Measurements from ENCODE around the gene PTS.

Gene PTS

DNA sequence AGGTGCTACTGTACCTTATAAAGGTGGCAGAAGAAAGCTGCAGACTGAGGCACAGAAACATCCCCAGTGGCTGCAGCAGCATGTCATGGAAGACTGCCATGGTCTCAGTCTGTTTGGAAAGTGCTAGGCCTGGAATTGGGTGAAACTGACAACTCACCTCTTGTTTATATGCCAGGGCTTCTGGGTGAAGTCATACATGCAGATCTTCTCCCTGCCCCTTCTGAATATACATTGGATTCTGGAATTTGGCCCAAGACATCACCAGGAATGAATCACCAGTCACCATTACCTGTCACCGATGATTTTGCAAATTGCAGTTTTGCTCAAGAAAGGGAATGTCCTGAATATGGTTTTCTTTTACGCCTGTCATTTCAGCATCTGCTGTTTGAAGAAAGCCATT, 34.3 kb downstream of the PTS start, which contains the start of gene PLET1:
Gene PLET1 (minus strand): TSS at position 371 of the 400 bp plus-strand sequence. CDS start 271 bp downstream, at position 100.
- H3K9me3 ChIP-seq (ENCODE audit: control insufficient read depth in 2 of 2, low read length in 2 of 2): no peaks in the 10 kb centered on the region
- no peaks in the 10 kb centered on the region for H3K36me3 ChIP-seq (ENCODE audit: control insufficient read depth in 2 of 2, insufficient read depth in 2 of 2, low read length in 2 of 2)
- no peaks in the 10 kb centered on the region for H3K27me3 ChIP-seq (ENCODE audit: control insufficient read depth in 1 of 2, insufficient read depth in 2 of 2, low read length in 2 of 2)
- no peak within 1 kb of the TSS for H3K9ac ChIP-seq (ENCODE audit: low read length in 2 of 2)
- no peak within 1 kb of the TSS for H3K27ac ChIP-seq (ENCODE audit: low read length)
- peaks cover under 1% of the 10 kb centered on the region for H3K4me1 ChIP-seq (ENCODE audit: control insufficient read depth, insufficient read depth, low read length)
- no peak within 1 kb of the TSS for H3K4me3 ChIP-seq (ENCODE audit: low read length in 2 of 2)

GRCh38 chr11:112265659-112266409, 39.6 kb downstream of the PTS start:
- Histone ChIP-seq H3K36me3 (ENCODE audit: control insufficient read depth in 2 of 2, insufficient read depth in 2 of 2, low read length in 2 of 2) (no peaks in the 10 kb centered on the region), H3K27ac (ENCODE audit: low read length) (no peak overlapping the region), H3K4me3 (ENCODE audit: low read length in 2 of 2) (no peak overlapping the region)

DNA sequence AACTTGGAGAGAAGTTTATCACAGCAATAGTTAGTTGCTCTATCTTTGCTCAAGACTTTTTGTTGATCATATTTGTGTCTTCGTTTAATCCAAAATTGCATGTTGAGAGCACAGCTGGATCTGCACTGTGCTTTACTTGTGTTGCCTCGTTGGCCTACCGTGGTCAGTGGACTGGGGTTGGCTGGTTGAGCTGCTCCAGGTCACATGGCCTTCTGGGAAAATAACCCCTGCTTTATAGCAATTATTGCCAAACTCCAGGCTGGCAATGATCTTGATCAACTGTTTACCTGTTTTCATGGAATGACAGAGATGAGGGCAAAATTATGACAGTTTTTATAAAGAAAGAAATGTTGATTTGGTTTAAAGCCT, 40.2 kb downstream of the PTS start:
- no peak overlapping the region for H3K27ac ChIP-seq (ENCODE audit: low read length)
- H3K36me3 ChIP-seq (ENCODE audit: control insufficient read depth in 2 of 2, insufficient read depth in 2 of 2, low read length in 2 of 2): no peaks in the 10 kb centered on the region
- H3K4me1 ChIP-seq (ENCODE audit: control insufficient read depth, insufficient read depth, low read length): peaks cover 3% of the 10 kb centered on the region

More at GRCh38 chr11:112265659-112266409, 39.6 kb downstream of the PTS start:
- H3K9ac ChIP-seq (ENCODE audit: low read length in 2 of 2): no peak overlapping the region
- no peaks in the 10 kb centered on the region for H3K27me3 ChIP-seq (ENCODE audit: control insufficient read depth in 1 of 2, insufficient read depth in 2 of 2, low read length in 2 of 2)
- H3K4me1 ChIP-seq (ENCODE audit: control insufficient read depth, insufficient read depth, low read length): peaks cover 3% of the 10 kb centered on the region
- no peaks in the 10 kb centered on the region for H3K9me3 ChIP-seq (ENCODE audit: control insufficient read depth in 2 of 2, low read length in 2 of 2)

DNA sequence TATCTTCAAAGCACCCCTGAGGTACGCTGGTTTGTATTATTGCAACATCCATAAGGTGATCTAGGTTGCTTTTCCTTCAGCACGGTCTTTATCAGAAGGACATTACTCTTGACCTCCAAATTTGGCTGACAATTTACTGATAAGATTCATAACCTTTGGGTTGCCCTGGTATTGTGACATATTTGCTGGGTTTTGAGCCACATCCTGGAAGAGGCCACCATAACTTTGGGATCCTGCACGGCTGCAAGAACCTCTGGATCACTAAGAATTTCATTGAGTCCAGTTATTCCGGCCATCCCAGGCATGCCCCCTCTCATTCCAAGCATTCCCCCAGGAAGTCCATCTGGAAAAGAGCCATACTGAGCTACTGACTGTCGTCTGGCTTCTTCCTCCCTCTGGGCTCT, 41.0 kb downstream of the PTS start:
- H3K36me3 ChIP-seq (ENCODE audit: control insufficient read depth in 2 of 2, insufficient read depth in 2 of 2, low read length in 2 of 2): no peaks in the 10 kb centered on the region

More for the DNA sequence above, 40.2 kb downstream of the PTS start:
- H3K27me3 ChIP-seq (ENCODE audit: control insufficient read depth in 1 of 2, insufficient read depth in 2 of 2, low read length in 2 of 2): no peaks in the 10 kb centered on the region
- no peak overlapping the region for H3K9ac ChIP-seq (ENCODE audit: low read length in 2 of 2)
- no peaks in the 10 kb centered on the region for H3K9me3 ChIP-seq (ENCODE audit: control insufficient read depth in 2 of 2, low read length in 2 of 2)
- no peak overlapping the region for H3K4me3 ChIP-seq (ENCODE audit: low read length in 2 of 2)

DNA sequence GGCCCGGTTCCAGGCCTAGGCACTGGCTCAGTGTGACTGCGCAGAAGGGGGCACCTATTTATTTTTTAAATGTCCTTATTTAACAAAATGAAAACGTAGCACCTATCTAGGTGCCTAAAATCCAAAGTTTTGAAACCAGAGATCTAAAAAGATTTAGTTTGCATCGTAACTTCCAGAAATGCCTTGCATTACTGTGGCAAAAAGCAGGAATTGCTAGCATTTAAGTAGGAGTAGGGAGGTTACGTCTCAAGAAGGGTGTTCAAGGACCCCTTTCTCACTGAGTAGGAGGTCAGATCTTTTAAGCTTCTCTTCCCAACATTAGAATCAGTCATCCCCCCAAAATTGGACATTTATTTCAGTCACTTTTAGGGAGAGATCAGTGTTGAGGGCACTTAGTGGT, 42.2 kb downstream of the PTS start:
- Histone ChIP-seq H3K27me3 (ENCODE audit: control insufficient read depth in 1 of 2, insufficient read depth in 2 of 2, low read length in 2 of 2) (no peaks in the 10 kb centered on the region), H3K27ac (ENCODE audit: low read length) (no peak overlapping the region), H3K9me3 (ENCODE audit: control insufficient read depth in 2 of 2, low read length in 2 of 2) (no peaks in the 10 kb centered on the region), H3K36me3 (ENCODE audit: control insufficient read depth in 2 of 2, insufficient read depth in 2 of 2, low read length in 2 of 2) (no peaks in the 10 kb centered on the region), H3K9ac (ENCODE audit: low read length in 2 of 2) (no peak overlapping the region), H3K4me1 (ENCODE audit: control insufficient read depth, insufficient read depth, low read length) (peaks cover 3% of the 10 kb centered on the region), H3K4me3 (ENCODE audit: low read length in 2 of 2) (no peak overlapping the region)

More for the DNA sequence above, 41.0 kb downstream of the PTS start:
- Histone ChIP-seq H3K9ac (ENCODE audit: low read length in 2 of 2) (no peak overlapping the region), H3K9me3 (ENCODE audit: control insufficient read depth in 2 of 2, low read length in 2 of 2) (no peaks in the 10 kb centered on the region), H3K4me3 (ENCODE audit: low read length in 2 of 2) (no peak overlapping the region), H3K4me1 (ENCODE audit: control insufficient read depth, insufficient read depth, low read length) (peaks cover 3% of the 10 kb centered on the region), H3K27ac (ENCODE audit: low read length) (no peak overlapping the region), H3K27me3 (ENCODE audit: control insufficient read depth in 1 of 2, insufficient read depth in 2 of 2, low read length in 2 of 2) (no peaks in the 10 kb centered on the region)

DNA sequence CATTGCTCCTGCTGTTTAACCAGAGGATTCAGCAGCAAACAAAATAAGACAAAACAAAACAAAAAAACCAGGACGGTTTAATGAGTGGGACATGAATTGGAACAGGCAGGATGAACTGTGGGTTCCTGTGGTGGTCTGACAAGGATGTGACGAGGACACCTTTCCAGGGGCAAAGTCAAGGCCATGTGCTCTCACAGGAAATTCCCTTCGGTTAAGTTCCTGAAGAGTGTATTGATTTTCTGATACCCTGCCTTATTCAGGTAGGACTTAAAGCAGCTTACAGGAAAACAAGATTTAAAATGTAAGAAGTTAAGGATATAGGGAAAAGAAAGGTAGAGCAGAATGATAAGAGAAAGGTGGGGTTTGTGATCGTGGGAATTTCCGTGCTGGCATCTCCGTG, 42.9 kb downstream of the PTS start:
- Histone ChIP-seq H3K27ac (ENCODE audit: low read length) (no peak overlapping the region), H3K4me1 (ENCODE audit: control insufficient read depth, insufficient read depth, low read length) (peaks cover 3% of the 10 kb centered on the region), H3K4me3 (ENCODE audit: low read length in 2 of 2) (no peak overlapping the region), H3K9ac (ENCODE audit: low read length in 2 of 2) (no peak overlapping the region), H3K9me3 (ENCODE audit: control insufficient read depth in 2 of 2, low read length in 2 of 2) (no peaks in the 10 kb centered on the region), H3K36me3 (ENCODE audit: control insufficient read depth in 2 of 2, insufficient read depth in 2 of 2, low read length in 2 of 2) (no peaks in the 10 kb centered on the region), H3K27me3 (ENCODE audit: control insufficient read depth in 1 of 2, insufficient read depth in 2 of 2, low read length in 2 of 2) (no peaks in the 10 kb centered on the region)

DNA sequence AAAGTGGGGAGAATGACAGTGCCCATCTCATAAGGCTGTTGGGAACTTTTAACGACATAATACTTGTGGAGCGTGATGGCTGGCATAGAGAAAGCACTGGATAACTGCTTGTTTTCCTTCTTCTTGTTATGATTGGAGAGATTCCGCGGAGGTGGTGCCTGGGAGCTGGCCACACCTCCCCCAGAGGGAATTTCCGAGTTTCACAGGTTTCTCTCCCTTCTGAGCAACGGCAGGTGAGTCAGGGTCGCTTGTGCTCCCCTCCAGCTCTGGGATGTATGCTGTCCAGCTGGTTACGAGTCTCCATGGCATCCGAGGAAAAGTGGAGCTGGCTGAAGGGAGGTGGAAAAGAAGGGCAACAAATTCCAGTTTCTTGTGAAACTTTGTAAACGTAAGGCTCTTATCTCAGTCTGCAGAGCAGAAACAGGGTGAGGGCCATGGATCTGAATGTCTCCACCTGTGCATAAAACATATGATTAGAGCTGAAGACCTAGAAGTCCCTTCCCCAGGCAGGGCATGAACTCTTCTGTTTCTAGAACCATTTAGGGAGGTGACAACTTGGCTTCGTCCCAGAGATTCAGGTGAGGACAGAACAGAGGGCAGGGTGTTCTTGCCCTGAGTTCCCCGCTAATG, 44.4 kb downstream of the PTS start:
- Histone ChIP-seq H3K9me3 (ENCODE audit: control insufficient read depth in 2 of 2, low read length in 2 of 2) (no peaks in the 10 kb centered on the region), H3K4me1 (ENCODE audit: control insufficient read depth, insufficient read depth, low read length) (peaks cover under 1% of the 10 kb centered on the region), H3K27ac (ENCODE audit: low read length) (no peak overlapping the region), H3K4me3 (ENCODE audit: low read length in 2 of 2) (no peak overlapping the region), H3K36me3 (ENCODE audit: control insufficient read depth in 2 of 2, insufficient read depth in 2 of 2, low read length in 2 of 2) (no peaks in the 10 kb centered on the region), H3K27me3 (ENCODE audit: control insufficient read depth in 1 of 2, insufficient read depth in 2 of 2, low read length in 2 of 2) (no peaks in the 10 kb centered on the region), H3K9ac (ENCODE audit: low read length in 2 of 2) (no peak overlapping the region)

DNA sequence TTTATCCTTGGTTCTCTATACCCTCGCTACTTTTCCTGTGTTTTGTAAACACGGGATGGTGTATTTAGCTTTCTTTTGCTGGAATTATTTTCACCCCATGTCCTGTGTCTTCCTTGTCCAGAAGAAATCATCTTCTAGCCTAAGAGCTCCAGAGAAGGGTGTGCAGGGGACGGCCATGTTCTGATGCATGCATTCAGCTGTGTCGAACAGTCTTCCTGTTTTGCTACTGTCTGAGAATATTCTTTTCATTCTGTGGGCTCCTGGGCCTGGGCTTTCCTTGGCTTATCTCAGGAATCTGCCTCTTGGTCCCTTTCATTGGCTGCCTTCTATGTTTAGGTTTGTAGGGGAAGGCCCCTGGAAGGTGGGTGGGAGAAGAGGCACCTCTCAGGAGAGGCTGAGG, 45.0 kb downstream of the PTS start:
- Histone ChIP-seq H3K36me3 (ENCODE audit: control insufficient read depth in 2 of 2, insufficient read depth in 2 of 2, low read length in 2 of 2) (no peaks in the 10 kb centered on the region), H3K9me3 (ENCODE audit: control insufficient read depth in 2 of 2, low read length in 2 of 2) (no peaks in the 10 kb centered on the region), H3K27me3 (ENCODE audit: control insufficient read depth in 1 of 2, insufficient read depth in 2 of 2, low read length in 2 of 2) (no peaks in the 10 kb centered on the region), H3K4me1 (ENCODE audit: control insufficient read depth, insufficient read depth, low read length) (no peaks in the 10 kb centered on the region), H3K27ac (ENCODE audit: low read length) (no peak overlapping the region), H3K9ac (ENCODE audit: low read length in 2 of 2) (no peak overlapping the region), H3K4me3 (ENCODE audit: low read length in 2 of 2) (no peak overlapping the region)

- Histone ChIP-seq H3K27me3 (ENCODE audit: control insufficient read depth in 1 of 2, insufficient read depth in 2 of 2, low read length in 2 of 2) (no peaks in the 10 kb centered on the region), H3K4me3 (ENCODE audit: low read length in 2 of 2) (no peak overlapping the region), H3K4me1 (ENCODE audit: control insufficient read depth, insufficient read depth, low read length) (no peaks in the 10 kb centered on the region), H3K9ac (ENCODE audit: low read length in 2 of 2) (no peak overlapping the region), H3K36me3 (ENCODE audit: control insufficient read depth in 2 of 2, insufficient read depth in 2 of 2, low read length in 2 of 2) (no peaks in the 10 kb centered on the region), H3K9me3 (ENCODE audit: control insufficient read depth in 2 of 2, low read length in 2 of 2) (no peaks in the 10 kb centered on the region), H3K27ac (ENCODE audit: low read length) (no peak overlapping the region)
Measured at GRCh38 chr11:112273066-112273465, 46.8 kb downstream of the PTS start.

DNA sequence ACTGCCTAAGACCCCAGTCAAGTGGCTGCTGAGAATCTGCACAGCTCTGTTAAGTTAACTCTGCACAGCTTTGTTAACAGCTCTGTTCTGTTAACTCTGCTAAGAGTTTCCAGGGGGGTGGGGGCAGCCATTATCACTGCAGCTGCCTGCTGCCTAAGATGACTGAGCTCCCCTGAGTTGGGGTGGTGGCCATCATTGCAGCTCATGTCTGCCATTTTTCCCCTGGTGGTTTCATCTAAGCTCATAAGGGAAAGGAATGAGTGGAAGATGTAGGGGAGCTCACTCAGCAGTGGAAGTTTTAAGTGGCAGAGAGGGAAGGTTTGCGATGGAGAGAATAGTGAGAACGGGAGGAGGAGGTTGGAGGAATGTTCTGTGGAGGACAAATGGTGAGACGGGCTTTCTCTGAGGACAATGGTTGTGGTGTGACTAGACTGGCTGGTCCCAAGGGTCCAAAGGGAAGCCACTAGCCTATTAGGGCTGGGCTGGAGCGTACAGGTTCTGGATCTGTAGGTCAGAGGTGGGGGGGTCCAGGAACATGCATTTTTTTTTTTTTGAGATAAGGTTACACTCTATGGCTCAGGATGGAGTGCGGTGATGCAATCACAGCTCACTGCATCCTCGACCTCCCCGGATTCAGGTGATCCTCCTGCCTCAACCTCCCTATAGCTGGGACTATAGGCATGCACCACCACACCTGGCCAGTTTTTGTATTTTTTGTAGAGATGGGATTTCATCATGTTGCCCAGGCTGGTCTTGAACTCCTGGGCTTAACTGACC, 48.0 kb downstream of the PTS start:
- Histone ChIP-seq H3K4me1 (ENCODE audit: control insufficient read depth, insufficient read depth, low read length) (no peaks in the 10 kb centered on the region), H3K27me3 (ENCODE audit: control insufficient read depth in 1 of 2, insufficient read depth in 2 of 2, low read length in 2 of 2) (no peaks in the 10 kb centered on the region), H3K36me3 (ENCODE audit: control insufficient read depth in 2 of 2, insufficient read depth in 2 of 2, low read length in 2 of 2) (no peaks in the 10 kb centered on the region), H3K4me3 (ENCODE audit: low read length in 2 of 2) (no peak overlapping the region), H3K27ac (ENCODE audit: low read length) (no peak overlapping the region), H3K9me3 (ENCODE audit: control insufficient read depth in 2 of 2, low read length in 2 of 2) (no peaks in the 10 kb centered on the region), H3K9ac (ENCODE audit: low read length in 2 of 2) (no peak overlapping the region)

All from stomach smooth muscle (tissue), 2 donors.